Astrocyte (in vitro differentiated cells and primary cell): Measurements from ENCODE around the gene NRP1. TPM values are rescaled to one million over a fixed set of nuclear protein-coding genes. Genes with fewer than 3 reads are reported as not detected.
"Not testable (repeated sequence)": the region's sequence is repeated elsewhere in the genome, so short reads cannot be mapped to it uniquely, and the experiment has no call there.

Experiments used
- DNase-seq: peaks from one replicate; pipeline ENCODE4 v3.0.0-alpha.2; 2010; ENCODE audit warnings: low read depth
- FAIRE-seq: peaks from 2 replicates; lab custom pipeline; 2011; peaks lifted over from hg19 to GRCh38; lab: Jason Lieb, UNC
- H2AFZ ChIP-seq: 2 replicates; pipeline ENCODE4 v1.6.0; 2012; ENCODE audit warnings: low read depth, low read length, inconsistent platforms
- H3K27ac ChIP-seq: 2 replicates; pipeline ENCODE4 v1.5.1; 2011; ENCODE audit warnings: low read depth, low read length, inconsistent platforms
- H3K27me3 ChIP-seq: 2 replicates; pipeline ENCODE4 v1.6.0; 2011; ENCODE audit warnings: low read length, inconsistent platforms; ENCODE audit not compliant: insufficient read depth
- H3K36me3 ChIP-seq: 2 replicates; pipeline ENCODE4 v1.5.1; 2011; ENCODE audit warnings: low read length, inconsistent platforms; ENCODE audit not compliant: insufficient read depth
- H3K4me1 ChIP-seq: 2 replicates; pipeline ENCODE4 v1.5.1; 2011; ENCODE audit warnings: low read length, inconsistent platforms; ENCODE audit not compliant: insufficient read depth
- H3K4me2 ChIP-seq: 2 replicates; pipeline ENCODE4 v1.6.0; 2012; ENCODE audit warnings: low read length, inconsistent platforms
- H3K4me3 ChIP-seq: 2 replicates; pipeline ENCODE4 v1.5.1; 2011; ENCODE audit warnings: low read depth, mild to moderate bottlenecking, low read length, inconsistent platforms; ENCODE audit not compliant: insufficient read depth
- H3K79me2 ChIP-seq: 2 replicates; pipeline ENCODE4 v1.6.0; 2012; ENCODE audit warnings: mild to moderate bottlenecking, low read length, inconsistent platforms; ENCODE audit not compliant: insufficient read depth
- H3K9ac ChIP-seq: 2 replicates; pipeline ENCODE4 v1.6.0; 2012; ENCODE audit warnings: mild to moderate bottlenecking, low read length, inconsistent platforms
- H3K9me3 ChIP-seq: 2 replicates; pipeline ENCODE4 v1.5.1; 2012; ENCODE audit warnings: low read depth, mild to moderate bottlenecking, low read length, inconsistent platforms; ENCODE audit not compliant: insufficient read depth
- H4K20me1 ChIP-seq: 2 replicates; pipeline ENCODE4 v1.6.0; 2012; ENCODE audit warnings: low read length, inconsistent platforms; ENCODE audit not compliant: insufficient read depth
- H3K27ac Mint-ChIP-seq: one replicate; pipeline ENCODE4 v1.8.0; 2021; ENCODE audit warnings: mild to moderate bottlenecking, mixed read lengths; ENCODE audit not compliant: unreplicated experiment
- H3K27me3 Mint-ChIP-seq: one replicate; pipeline ENCODE4 v1.8.0; 2021; ENCODE audit warnings: low read depth, mixed read lengths; ENCODE audit not compliant: unreplicated experiment
- H3K36me3 Mint-ChIP-seq: one replicate; pipeline ENCODE4 v1.8.0; 2021; ENCODE audit warnings: low read depth, mixed read lengths; ENCODE audit not compliant: unreplicated experiment
- H3K4me1 Mint-ChIP-seq: one replicate; pipeline ENCODE4 v1.8.0; 2021; ENCODE audit warnings: low read depth, mixed read lengths; ENCODE audit not compliant: unreplicated experiment
- H3K4me3 Mint-ChIP-seq: one replicate; pipeline ENCODE4 v1.8.0; 2021; ENCODE audit warnings: mild to moderate bottlenecking, moderate library complexity, mixed read lengths; ENCODE audit not compliant: unreplicated experiment
- H3K9me3 Mint-ChIP-seq: one replicate; pipeline ENCODE4 v1.8.0; 2021; ENCODE audit warnings: mild to moderate bottlenecking, mixed read lengths; ENCODE audit not compliant: unreplicated experiment
- CTCF ChIP-seq: IDR thresholded peaks from 2 replicates; pipeline ENCODE4 v1.5.1; 2011; ENCODE audit warnings: low read depth, mild to moderate bottlenecking, inconsistent platforms, low read length, moderate library complexity; ENCODE audit not compliant: insufficient read depth
- EZH2 ChIP-seq: IDR thresholded peaks from 2 replicates; pipeline ENCODE4 v1.6.1; 2012; ENCODE audit warnings: mild to moderate bottlenecking, low read length, inconsistent platforms; ENCODE audit not compliant: insufficient read depth
- total RNA-seq: library from RNA; stranded (reverse); gene quantifications from 2 replicates; pipeline ENCODE4 v1.2.1, GENCODE V29; 2021

The NRP1 gene
- total RNA-seq, 1 donor from 2014 or later = 59.4 TPM

GRCh38 chr10:33141251-33141650, 193.2 kb downstream of the NRP1 start:
- H3K27me3 Mint-ChIP-seq = no peaks in the 10 kb centered on the region
- Histone ChIP-seq H3K36me3 (no peaks in the 10 kb centered on the region), H3K27ac (no peak overlapping the region), H3K9me3 (no peaks in the 10 kb centered on the region), H3K9ac (no peak overlapping the region), H3K4me3 (no peak overlapping the region), H3K27me3 (no peaks in the 10 kb centered on the region), H3K4me1 (peaks cover 42% of the 10 kb centered on the region), H2AFZ (no peak overlapping the region), H3K79me2 (no peaks in the 10 kb centered on the region), H4K20me1 (no peaks in the 10 kb centered on the region), H3K4me2 (no peak overlapping the region)
- FAIRE-seq = no peak
- H3K9me3 Mint-ChIP-seq = peaks cover 8% of the 10 kb centered on the region
- TF ChIP-seq EZH2 = no peak
- no peak for TF ChIP-seq CTCF
- H3K4me3 Mint-ChIP-seq = no peak overlapping the region
- peaks cover 40% of the 10 kb centered on the region for H3K4me1 Mint-ChIP-seq
- no peak overlapping the region for H3K27ac Mint-ChIP-seq
- DNase-seq = no peak
- peaks cover 1% of the 10 kb centered on the region for H3K36me3 Mint-ChIP-seq

- TF ChIP-seq EZH2 (no peak), CTCF (no peak)
- H3K36me3 ChIP-seq = no peaks in the 10 kb centered on the region
- no peak overlapping the region for H2AFZ ChIP-seq
- Mint-ChIP-seq H3K36me3 (peaks cover 1% of the 10 kb centered on the region), H3K4me1 (peaks cover 40% of the 10 kb centered on the region), H3K4me3 (no peak overlapping the region), H3K27ac (no peak overlapping the region), H3K9me3 (peaks cover 10% of the 10 kb centered on the region), H3K27me3 (no peaks in the 10 kb centered on the region)
- no peak overlapping the region for H3K4me3 ChIP-seq
- no peak overlapping the region for H3K27ac ChIP-seq
- H3K9ac ChIP-seq = no peak overlapping the region
- no peaks in the 10 kb centered on the region for H3K27me3 ChIP-seq
- FAIRE-seq (no peak), DNase-seq (no peak)
- H3K4me1 ChIP-seq = peaks cover 40% of the 10 kb centered on the region
- H3K9me3 ChIP-seq = no peaks in the 10 kb centered on the region
- no peak overlapping the region for H3K4me2 ChIP-seq
- no peaks in the 10 kb centered on the region for H3K79me2 ChIP-seq
- H4K20me1 ChIP-seq = no peaks in the 10 kb centered on the region
Observed at GRCh38 chr10:33139181-33139646, 195.3 kb downstream of the NRP1 start.

- not testable (repeated sequence) for H3K27me3 ChIP-seq, H3K79me2 ChIP-seq, H3K27ac ChIP-seq, H3K4me3 ChIP-seq, H2AFZ ChIP-seq, H3K4me2 ChIP-seq, H3K9ac ChIP-seq, H3K4me3 Mint-ChIP-seq, H3K36me3 ChIP-seq, H4K20me1 ChIP-seq, H3K27me3 Mint-ChIP-seq, H3K27ac Mint-ChIP-seq, H3K36me3 Mint-ChIP-seq, H3K9me3 ChIP-seq, DNase-seq, FAIRE-seq
- peaks cover 12% of the 10 kb centered on the region for H3K9me3 Mint-ChIP-seq
- H3K4me1 Mint-ChIP-seq = peaks cover 44% of the 10 kb centered on the region
- peaks cover 44% of the 10 kb centered on the region for H3K4me1 ChIP-seq
Observed at GRCh38 chr10:33138686-33139085, 195.8 kb downstream of the NRP1 start.
